Posterior vena cava (tissue), 2 donors: ENCODE results near the gene CLASP2. TPM values are rescaled to one million over a fixed set of nuclear protein-coding genes. Genes with fewer than 3 reads are reported as not detected.
"Not testable (repeated sequence)": the region's sequence is repeated elsewhere in the genome, so short reads cannot be mapped to it uniquely, and the experiment has no call there.

Experiments
- DNase-seq: peaks from one replicate; pipeline ENCODE4 v3.0.0-alpha.2; 2020; ENCODE audit warnings: low spot score
- intact Hi-C, 2 donors: fragments of 100-400 bp; cut with DNase I; formaldehyde crosslinking; loops; one replicate each; pipeline versions ENCODE4 v1.14.1 to v1.14.2; 2022 to 2023
- long read RNA-seq, 2 donors: library from polyadenylated mRNA; unstranded; transcript quantifications; one replicate each; pipeline ENCODE4 v2.0.0, GENCODE V29; 2020 to 2021
- total RNA-seq, 2 donors: library from RNA; stranded (reverse); fragmentation: NEBNext Ultra II Directional; extraction: Animal tissue kit (Norgen Biotek cat#: 25700); gene quantifications; one replicate each; pipeline ENCODE4 v1.2.1, GENCODE V29; 2021
- donor health status: DM: yes; HTN: yes; CAD: no.
- donor health status: DM: yes; HTN: yes; CAD: no.

The CLASP2 gene
- total RNA-seq: 100 to 1,000 TPM in 1 of 2 donors, 10 to 100 TPM in 1; 75.3 to 145 TPM
- long read RNA-seq, donor 1, partial matches to known transcripts: 7 of 21 reads
- long read RNA-seq, donor 1, other reads (novel, unspliced or antisense): 14 of 21 reads
- long read RNA-seq, donor 2, partial matches to known transcripts: 11 of 18 reads
- long read RNA-seq, donor 2, other reads (novel, unspliced or antisense): 7 of 18 reads

GRCh38 chr3:33717866-33718594, at the start of gene CLASP2:
Gene CLASP2 (minus strand): TSS chr3:33718254. CDS start chr3:33718002, 252 bp downstream.
- intact Hi-C loops: loop anchor here (10.0 kb wide), 4 partner anchors 57 to 83 kb away; no protein-coding TSS in a partner anchor
- peak; percentile 95 for DNase-seq

- DNase-seq: no peak
- intact Hi-C loops: no loop called here
Observed at GRCh38 chr3:33758864-33759263, 40.8 kb upstream of the CLASP2 start.

GRCh38 chr3:33758281-33758680, 40.2 kb upstream of the CLASP2 start:
- intact Hi-C loops: no loop called here
- DNase-seq: no peak

GRCh38 chr3:33754391-33754790, 36.3 kb upstream of the CLASP2 start:
- intact Hi-C loops, DNase-seq: not testable (repeated sequence)

GRCh38 chr3:33751336-33751735, 33.3 kb upstream of the CLASP2 start:
- intact Hi-C loops: no loop called here
- no peak for DNase-seq

- DNase-seq: no peak
- intact Hi-C loops: no loop called here
Observed at GRCh38 chr3:33750211-33750548, 32.1 kb upstream of the CLASP2 start.

GRCh38 chr3:33749546-33750210, 31.6 kb upstream of the CLASP2 start:
- no peak for DNase-seq
- intact Hi-C loops: no loop called here

- intact Hi-C loops: no loop called here
- DNase-seq: no peak
Observed at GRCh38 chr3:33746416-33747116, 28.5 kb upstream of the CLASP2 start.

GRCh38 chr3:33737146-33737545, 19.1 kb upstream of the CLASP2 start:
- DNase-seq: no peak
- intact Hi-C loops: no loop called here

- intact Hi-C loops: no loop called here
- no peak for DNase-seq
Observed at GRCh38 chr3:33732394-33732793, 14.3 kb upstream of the CLASP2 start.

- intact Hi-C loops: no loop called here
- no peak for DNase-seq
Observed at GRCh38 chr3:33729993-33730392, 11.9 kb upstream of the CLASP2 start.

GRCh38 chr3:33724256-33724655, 6.2 kb upstream of the CLASP2 start:
- intact Hi-C loops: no loop called here
- no peak for DNase-seq

- no peak for DNase-seq
- intact Hi-C loops: no loop called here
Observed at GRCh38 chr3:33722626-33723370, 4.7 kb upstream of the CLASP2 start.

GRCh38 chr3:33722191-33722590, 4.1 kb upstream of the CLASP2 start:
- no peak for DNase-seq
- intact Hi-C loops: no loop called here

- intact Hi-C loops: loop anchor here (10.0 kb wide), 4 partner anchors 56 to 84 kb away; no protein-coding TSS in a partner anchor
- no peak for DNase-seq
Observed at GRCh38 chr3:33718595-33718907, 497 bp upstream of the CLASP2 start.

GRCh38 chr3:33717616-33717865, 513 bp downstream of the CLASP2 start:
- DNase-seq: peak; percentile 90
- intact Hi-C loops: loop anchor here (10.0 kb wide), 4 partner anchors 57 to 83 kb away; no protein-coding TSS in a partner anchor

GRCh38 chr3:33716227-33716626, 1.8 kb downstream of the CLASP2 start:
- intact Hi-C loops: loop anchor here (10.0 kb wide), 4 partner anchors 59 to 81 kb away; no protein-coding TSS in a partner anchor
- no peak for DNase-seq

GRCh38 chr3:33711100-33711499, 7.0 kb downstream of the CLASP2 start:
- intact Hi-C loops: loop anchor here (10.0 kb wide), 4 partner anchors 64 to 76 kb away; no protein-coding TSS in a partner anchor
- DNase-seq: no peak

GRCh38 chr3:33706056-33706455, 12.0 kb downstream of the CLASP2 start:
- intact Hi-C loops: no loop called here

GRCh38 chr3:33704891-33705290, 13.2 kb downstream of the CLASP2 start:
- intact Hi-C loops: no loop called here
- DNase-seq: no peak

More at GRCh38 chr3:33706056-33706455, 12.0 kb downstream of the CLASP2 start:
- DNase-seq: no peak
